Panc1 (cell line): Measurements from ENCODE around the gene TIAM2. TPM values are rescaled to one million over a fixed set of nuclear protein-coding genes. Genes with fewer than 3 reads are reported as not detected.
A peak's percentile ranks its signal among the peaks of the same experiment; 100 is the strongest.

Source experiments
- ATAC-seq: fragments of 200-7000 bp; cut with Tn5 transposase; 2 replicates; pipeline ENCODE4 v1.9.1; 2020; ENCODE audit warnings: mild to moderate bottlenecking, moderate library complexity
- BruUV-seq: library from RNA; stranded (reverse); fragments of 400-500 nt; replicated peaks from 2 replicates; lab custom pipeline; 2021; lab: Mats Ljungman, UMichigan
- CTCF ChIA-PET: fragments of 300-600 bp; sonication (Branson Sonifier 250); formaldehyde crosslinking; loops from one replicate; lab custom pipeline; 2022; ENCODE audit warnings: antibody characterized with exemption; lab: Charles Lee
- POLR2A ChIA-PET: fragments of 300-600 bp; sonication (Branson Sonifier 250); formaldehyde crosslinking; loops from one replicate; lab custom pipeline; 2022; ENCODE audit warnings: antibody characterized with exemption; lab: Charles Lee
- DNase-seq: peaks from one replicate; pipeline ENCODE4 v3.0.0-alpha.2; 2010; ENCODE audit warnings: low read depth, low spot score
- H3K27ac ChIP-seq: 2 replicates; pipeline ENCODE4 v1.5.1; 2011; ENCODE audit warnings: mild to moderate bottlenecking, low read length, inconsistent platforms
- H3K27me3 ChIP-seq: fragments of 200-500 bp; sonication (Bioruptor generic); 2 replicates; pipeline ENCODE4 v1.6.0; 2014; ENCODE audit warnings: low read length, inconsistent platforms; ENCODE audit not compliant: control insufficient read depth, insufficient read depth
- H3K36me3 ChIP-seq: fragments of 200-500 bp; sonication (Bioruptor generic); 2 replicates; pipeline ENCODE4 v1.5.1; 2014; ENCODE audit warnings: inconsistent platforms, mild to moderate bottlenecking, low read length, moderate library complexity; ENCODE audit not compliant: control insufficient read depth, insufficient read depth
- H3K4me1 ChIP-seq: 2 replicates; pipeline ENCODE4 v1.5.1; 2011; ENCODE audit warnings: inconsistent platforms, mild to moderate bottlenecking, low read length, moderate library complexity; ENCODE audit not compliant: control insufficient read depth, insufficient read depth
- H3K4me3 ChIP-seq, 2 experiments: 2 replicates each; pipeline ENCODE4 v1.5.1; 2011 to 2012; ENCODE audit warnings: low read depth in 2 of 2, low read length in 2 of 2, mild to moderate bottlenecking in 2 of 2, inconsistent platforms in 1 of 2, moderate library complexity in 1 of 2
- H3K9me3 ChIP-seq: fragments of 200-500 bp; sonication (Bioruptor generic); 2 replicates; pipeline ENCODE4 v1.5.1; 2014; ENCODE audit warnings: low read depth, mild to moderate bottlenecking, inconsistent platforms, low read length, moderate library complexity; ENCODE audit not compliant: control insufficient read depth, insufficient read depth
- POLR2AphosphoS5 ChIP-seq: IDR thresholded peaks from 2 replicates; pipeline ENCODE4 v1.6.1; 2012; ENCODE audit warnings: mild to moderate bottlenecking, low read depth, low read length, moderate library complexity
- SIN3A ChIP-seq: IDR thresholded peaks from 2 replicates; pipeline ENCODE4 v1.6.1; 2012; ENCODE audit warnings: low read depth, mild to moderate bottlenecking, low read length, moderate library complexity, borderline replicate concordance; ENCODE audit not compliant: insufficient read depth
- TCF7L2 ChIP-seq: IDR thresholded peaks from 2 replicates; pipeline ENCODE4 v1.6.1; 2011; ENCODE audit warnings: mild to moderate bottlenecking, low read depth, low read length, inconsistent platforms
- in situ Hi-C: cut with HindIII; loops from 2 replicates; pipeline ENCODE4 v1.10.0; 2016; ENCODE audit warnings: low sequenced_read_pairs, low pct_unique_long_range_greater_than_20kb
- intact Hi-C: fragments of 100-400 bp; cut with micrococcal nuclease; formaldehyde crosslinking; loops from one replicate; pipeline ENCODE4 v1.10.0; 2022; ENCODE audit not compliant: unreplicated experiment
- total RNA-seq: library from RNA; stranded (reverse); gene quantifications from one replicate; pipeline ENCODE4 v1.2.1, GENCODE V29; 2021; ENCODE audit not compliant: unreplicated experiment
- TF ChIP-seq, protein P1 (sequence below), 2 experiments: IDR thresholded peaks; 2 replicates each; pipeline ENCODE4 v1.6.1; 2011 to 2012; ENCODE audit warnings: low read depth in 2 of 2, control low read depth in 1 of 2, low read length in 1 of 2, mild to moderate bottlenecking in 1 of 2, moderate library complexity in 1 of 2; ENCODE audit not compliant: insufficient read depth in 1 of 2
- TF ChIP-seq, protein P2 (sequence below): fragments of 450-650 bp; IDR thresholded peaks from 2 replicates; pipeline ENCODE4 v1.5.1; 2017; ENCODE audit warnings: mild to moderate bottlenecking

TIAM2 gene
- total RNA-seq, 1 experiment from 2014 or later: 14.9 TPM

DNA sequence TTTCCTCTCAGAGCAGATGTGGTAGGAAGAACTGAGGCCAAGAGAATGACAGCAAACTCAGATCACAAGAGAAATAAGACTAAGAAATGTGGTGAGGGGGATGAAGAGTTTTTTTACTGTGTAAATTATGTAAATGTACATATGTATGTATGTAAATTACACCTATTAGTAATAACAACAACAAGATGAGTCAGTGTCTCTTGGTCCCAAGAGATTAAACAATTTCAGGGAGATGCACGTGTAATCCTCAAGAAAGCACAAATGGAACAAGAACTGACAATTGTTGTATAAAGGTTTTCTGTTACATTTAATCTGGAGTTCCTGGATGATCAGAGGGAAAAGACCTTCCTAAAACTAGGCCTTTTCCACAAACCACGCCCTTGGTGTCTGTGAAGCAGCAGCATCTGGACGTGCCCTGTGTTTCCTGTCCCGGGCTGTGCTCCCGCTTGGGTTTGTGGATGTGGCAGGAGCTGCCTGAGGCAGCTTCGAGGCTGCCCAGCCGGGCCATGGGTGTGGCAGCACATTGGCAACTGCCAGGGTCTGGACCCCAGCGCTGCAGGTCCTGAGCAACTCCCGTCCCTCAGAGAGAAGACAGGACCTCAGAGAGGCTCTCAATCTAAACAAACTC lies 269.7 kb downstream of the TIAM2 start:
- H3K27ac ChIP-seq: no peak overlapping the region
- ChIA-PET CTCF (no interaction called here), POLR2A (no interaction called here)
- TF ChIP-seq, protein P1, sequence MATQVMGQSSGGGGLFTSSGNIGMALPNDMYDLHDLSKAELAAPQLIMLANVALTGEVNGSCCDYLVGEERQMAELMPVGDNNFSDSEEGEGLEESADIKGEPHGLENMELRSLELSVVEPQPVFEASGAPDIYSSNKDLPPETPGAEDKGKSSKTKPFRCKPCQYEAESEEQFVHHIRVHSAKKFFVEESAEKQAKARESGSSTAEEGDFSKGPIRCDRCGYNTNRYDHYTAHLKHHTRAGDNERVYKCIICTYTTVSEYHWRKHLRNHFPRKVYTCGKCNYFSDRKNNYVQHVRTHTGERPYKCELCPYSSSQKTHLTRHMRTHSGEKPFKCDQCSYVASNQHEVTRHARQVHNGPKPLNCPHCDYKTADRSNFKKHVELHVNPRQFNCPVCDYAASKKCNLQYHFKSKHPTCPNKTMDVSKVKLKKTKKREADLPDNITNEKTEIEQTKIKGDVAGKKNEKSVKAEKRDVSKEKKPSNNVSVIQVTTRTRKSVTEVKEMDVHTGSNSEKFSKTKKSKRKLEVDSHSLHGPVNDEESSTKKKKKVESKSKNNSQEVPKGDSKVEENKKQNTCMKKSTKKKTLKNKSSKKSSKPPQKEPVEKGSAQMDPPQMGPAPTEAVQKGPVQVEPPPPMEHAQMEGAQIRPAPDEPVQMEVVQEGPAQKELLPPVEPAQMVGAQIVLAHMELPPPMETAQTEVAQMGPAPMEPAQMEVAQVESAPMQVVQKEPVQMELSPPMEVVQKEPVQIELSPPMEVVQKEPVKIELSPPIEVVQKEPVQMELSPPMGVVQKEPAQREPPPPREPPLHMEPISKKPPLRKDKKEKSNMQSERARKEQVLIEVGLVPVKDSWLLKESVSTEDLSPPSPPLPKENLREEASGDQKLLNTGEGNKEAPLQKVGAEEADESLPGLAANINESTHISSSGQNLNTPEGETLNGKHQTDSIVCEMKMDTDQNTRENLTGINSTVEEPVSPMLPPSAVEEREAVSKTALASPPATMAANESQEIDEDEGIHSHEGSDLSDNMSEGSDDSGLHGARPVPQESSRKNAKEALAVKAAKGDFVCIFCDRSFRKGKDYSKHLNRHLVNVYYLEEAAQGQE (IDR thresholded peaks at IDR 0.05; ENCODE audit: insufficient read depth in 1 of 2, low read depth in 2 of 2, low read length in 1 of 2): no peak
- TF ChIP-seq, protein P2, sequence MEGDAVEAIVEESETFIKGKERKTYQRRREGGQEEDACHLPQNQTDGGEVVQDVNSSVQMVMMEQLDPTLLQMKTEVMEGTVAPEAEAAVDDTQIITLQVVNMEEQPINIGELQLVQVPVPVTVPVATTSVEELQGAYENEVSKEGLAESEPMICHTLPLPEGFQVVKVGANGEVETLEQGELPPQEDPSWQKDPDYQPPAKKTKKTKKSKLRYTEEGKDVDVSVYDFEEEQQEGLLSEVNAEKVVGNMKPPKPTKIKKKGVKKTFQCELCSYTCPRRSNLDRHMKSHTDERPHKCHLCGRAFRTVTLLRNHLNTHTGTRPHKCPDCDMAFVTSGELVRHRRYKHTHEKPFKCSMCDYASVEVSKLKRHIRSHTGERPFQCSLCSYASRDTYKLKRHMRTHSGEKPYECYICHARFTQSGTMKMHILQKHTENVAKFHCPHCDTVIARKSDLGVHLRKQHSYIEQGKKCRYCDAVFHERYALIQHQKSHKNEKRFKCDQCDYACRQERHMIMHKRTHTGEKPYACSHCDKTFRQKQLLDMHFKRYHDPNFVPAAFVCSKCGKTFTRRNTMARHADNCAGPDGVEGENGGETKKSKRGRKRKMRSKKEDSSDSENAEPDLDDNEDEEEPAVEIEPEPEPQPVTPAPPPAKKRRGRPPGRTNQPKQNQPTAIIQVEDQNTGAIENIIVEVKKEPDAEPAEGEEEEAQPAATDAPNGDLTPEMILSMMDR: no peak
- TF ChIP-seq SIN3A (no peak), POLR2AphosphoS5 (no peak), TCF7L2 (no peak)
- no peak for ATAC-seq
- intact Hi-C loops: loop anchor here (10.0 kb wide), 1 partner anchor 400 kb away; no protein-coding TSS in a partner anchor
- H3K36me3 ChIP-seq: peaks cover 5% of the 10 kb centered on the region; the same call in 1 of the 2 replicates
- in situ Hi-C loops: no loop called here
- DNase-seq: no peak
- no TSS peak for BruUV-seq
- no peak overlapping the region for H3K4me3 ChIP-seq
- no peaks in the 10 kb centered on the region; the same call in 1 of the 2 replicates for H3K4me1 ChIP-seq
- H3K9me3 ChIP-seq: no peaks in the 10 kb centered on the region
- H3K27me3 ChIP-seq: no peaks in the 10 kb centered on the region

DNA sequence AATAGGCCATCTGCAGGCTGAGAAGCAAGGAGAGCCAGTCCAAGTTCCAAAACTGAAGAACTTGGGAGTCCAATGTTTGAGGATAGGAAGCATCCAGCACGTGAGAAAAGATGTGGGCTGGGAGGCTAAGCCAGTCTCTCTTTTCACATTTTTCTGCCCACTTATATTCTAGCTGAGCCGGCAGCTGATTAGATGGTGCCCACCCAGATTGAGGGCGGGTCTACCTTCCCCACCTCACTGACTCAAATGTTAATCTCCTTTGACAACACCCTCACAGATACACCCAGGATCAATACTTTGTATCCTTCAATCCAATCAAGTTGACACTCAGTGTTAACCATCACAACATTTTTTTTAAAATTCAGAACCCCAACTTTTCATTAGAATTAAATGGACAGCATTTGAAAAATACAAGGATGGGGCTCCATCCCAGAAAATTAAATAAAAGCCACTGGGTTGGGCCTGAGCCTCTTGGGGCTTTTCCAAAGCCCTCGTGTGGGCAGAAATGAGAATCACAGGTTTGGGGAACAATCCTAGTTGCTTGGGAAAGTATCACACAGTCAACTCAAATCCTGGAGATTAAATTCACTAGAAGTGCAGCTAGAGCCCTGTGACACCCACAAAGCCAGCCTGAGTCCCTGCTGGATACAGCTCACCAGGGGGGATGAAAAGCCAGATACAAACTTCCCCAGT lies 270.9 kb downstream of the TIAM2 start:
- no TSS peak for BruUV-seq
- CTCF ChIA-PET: no interaction called here
- intact Hi-C loops: loop anchor here (10.0 kb wide), 1 partner anchor 401 kb away; no protein-coding TSS in a partner anchor

More for the DNA sequence above, 270.9 kb downstream of the TIAM2 start:
- Histone ChIP-seq H3K27ac (no peak overlapping the region), H3K4me1 (no peaks in the 10 kb centered on the region; the same call in 1 of the 2 replicates), H3K36me3 (peaks cover 2% of the 10 kb centered on the region; the same call in 1 of the 2 replicates), H3K27me3 (no peaks in the 10 kb centered on the region), H3K9me3 (no peaks in the 10 kb centered on the region), H3K4me3 (no peak overlapping the region)
- ATAC-seq (0 out of 2 replicates have a peak, but pooled peaks have one; percentile 54), DNase-seq (no peak)
- in situ Hi-C loops: no loop called here
- TF ChIP-seq, protein P2: peak; percentile 28
- TF ChIP-seq TCF7L2 (no peak), SIN3A (no peak)
- POLR2A ChIA-PET: no interaction called here
